ENCODE data around the gene MYO1F.
"Not testable (repeated sequence)": the region's sequence is repeated elsewhere in the genome, so short reads cannot be mapped to it uniquely, and the experiment has no call there.

The MYO1F gene

GRCh38 chr19:8578642-8579265 lies 1.5 kb upstream of the MYO1F start:
- Histone ChIP-seq H3K36me3 (ENCODE audit: insufficient read depth) (no peaks in the 10 kb centered on the region), H3K27me3 (ENCODE audit: insufficient read depth, low read depth) (peaks cover 21% of the 10 kb centered on the region; the same call in 1 of the 2 replicates), H3K27ac (no peak overlapping the region), H3K9ac (no peak overlapping the region), H3K4me2 (no peak overlapping the region), H2AFZ (ENCODE audit: low read depth) (no peak overlapping the region), H3K4me1 (ENCODE audit: low read depth, poor library complexity, severe bottlenecking) (no peaks in the 10 kb centered on the region), H4K20me1 (ENCODE audit: insufficient read depth) (no peaks in the 10 kb centered on the region), H3K4me3 (IDR thresholded peaks at IDR 0.05; ENCODE audit: insufficient read depth, low read depth, low read length) (no peak overlapping the region), H3K79me2 (ENCODE audit: insufficient read depth, low read depth) (no peaks in the 10 kb centered on the region)
- TF ChIP-seq, protein P1, sequence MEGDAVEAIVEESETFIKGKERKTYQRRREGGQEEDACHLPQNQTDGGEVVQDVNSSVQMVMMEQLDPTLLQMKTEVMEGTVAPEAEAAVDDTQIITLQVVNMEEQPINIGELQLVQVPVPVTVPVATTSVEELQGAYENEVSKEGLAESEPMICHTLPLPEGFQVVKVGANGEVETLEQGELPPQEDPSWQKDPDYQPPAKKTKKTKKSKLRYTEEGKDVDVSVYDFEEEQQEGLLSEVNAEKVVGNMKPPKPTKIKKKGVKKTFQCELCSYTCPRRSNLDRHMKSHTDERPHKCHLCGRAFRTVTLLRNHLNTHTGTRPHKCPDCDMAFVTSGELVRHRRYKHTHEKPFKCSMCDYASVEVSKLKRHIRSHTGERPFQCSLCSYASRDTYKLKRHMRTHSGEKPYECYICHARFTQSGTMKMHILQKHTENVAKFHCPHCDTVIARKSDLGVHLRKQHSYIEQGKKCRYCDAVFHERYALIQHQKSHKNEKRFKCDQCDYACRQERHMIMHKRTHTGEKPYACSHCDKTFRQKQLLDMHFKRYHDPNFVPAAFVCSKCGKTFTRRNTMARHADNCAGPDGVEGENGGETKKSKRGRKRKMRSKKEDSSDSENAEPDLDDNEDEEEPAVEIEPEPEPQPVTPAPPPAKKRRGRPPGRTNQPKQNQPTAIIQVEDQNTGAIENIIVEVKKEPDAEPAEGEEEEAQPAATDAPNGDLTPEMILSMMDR (conservative IDR thresholded peaks at IDR 0.05; ENCODE audit: low read depth, low read length) = peak; percentile 93

DNA sequence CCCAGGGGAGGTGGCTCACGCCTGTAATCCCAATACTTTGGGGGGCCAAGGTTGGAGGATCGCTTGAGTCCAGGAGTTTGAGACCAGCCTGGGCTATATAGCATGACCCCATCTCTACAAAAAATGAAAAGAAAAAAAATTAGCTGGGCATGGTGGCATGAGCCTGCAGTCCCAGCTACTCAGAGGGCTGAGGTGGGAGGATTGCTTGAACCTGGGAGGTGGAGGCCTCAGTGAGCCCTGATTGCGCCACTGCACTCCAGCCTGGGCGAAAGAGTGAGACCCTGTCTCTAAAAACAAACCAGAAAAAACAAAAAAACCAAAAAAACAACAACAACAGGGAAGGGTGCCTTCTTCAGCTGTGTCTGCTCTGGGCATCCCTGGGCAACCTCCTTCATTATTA lies 499 bp upstream of the MYO1F start:
- H3K27me3 ChIP-seq (ENCODE audit: insufficient read depth, low read depth) = peaks cover 19% of the 10 kb centered on the region; the same call in 1 of the 2 replicates
- no peak overlapping the region for H3K4me3 ChIP-seq (IDR thresholded peaks at IDR 0.05; ENCODE audit: insufficient read depth, low read depth, low read length)
- no peak overlapping the region for H3K4me2 ChIP-seq
- H3K27ac ChIP-seq = no peak overlapping the region
- no peaks in the 10 kb centered on the region for H3K4me1 ChIP-seq (ENCODE audit: low read depth, poor library complexity, severe bottlenecking)
- no peaks in the 10 kb centered on the region for H4K20me1 ChIP-seq (ENCODE audit: insufficient read depth)
- H3K79me2 ChIP-seq (ENCODE audit: insufficient read depth, low read depth) = no peaks in the 10 kb centered on the region
- no peak overlapping the region for H3K9ac ChIP-seq
- H2AFZ ChIP-seq (ENCODE audit: low read depth) = no peak overlapping the region
- TF ChIP-seq, protein P1 (conservative IDR thresholded peaks at IDR 0.05; ENCODE audit: low read depth, low read length) = no peak
- no peaks in the 10 kb centered on the region for H3K36me3 ChIP-seq (ENCODE audit: insufficient read depth)

DNA sequence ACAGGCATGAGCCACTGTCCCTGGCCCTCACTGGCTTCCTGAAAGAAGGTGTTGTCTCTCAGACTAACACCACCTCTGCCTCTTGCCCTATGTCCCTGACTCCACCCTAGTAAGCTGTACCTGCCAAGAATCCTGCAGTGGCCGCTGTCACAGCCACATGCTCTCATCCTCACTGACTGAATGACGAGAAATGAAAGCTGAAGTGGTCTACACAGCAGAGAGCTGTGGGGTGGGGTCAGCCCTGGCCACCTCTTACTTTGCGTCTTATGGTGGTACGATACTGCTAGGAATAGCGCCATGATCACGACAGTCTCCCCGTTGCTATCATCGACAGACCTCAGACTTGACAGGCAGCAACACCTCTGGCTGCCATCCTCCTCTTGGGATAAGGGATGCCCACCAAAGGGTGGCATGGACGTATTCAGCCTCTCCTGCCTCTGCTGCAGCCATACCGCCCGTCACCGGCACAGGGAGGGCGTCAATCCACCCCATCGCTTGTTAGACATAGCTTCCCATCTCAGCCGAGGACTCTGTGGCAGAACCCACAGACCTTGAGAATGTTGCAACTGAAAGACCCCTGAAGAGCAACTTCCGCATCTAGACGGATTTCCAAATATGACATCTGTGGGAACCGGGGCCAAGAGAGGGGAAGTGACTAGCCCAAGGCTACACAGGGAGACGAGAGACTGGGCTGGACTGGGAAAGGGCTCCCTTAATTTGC lies 809 bp downstream of the MYO1F start:
- TF ChIP-seq, protein P1 (conservative IDR thresholded peaks at IDR 0.05; ENCODE audit: low read depth, low read length) = no peak
- H3K9ac ChIP-seq = no peak overlapping the region
- H3K4me1 ChIP-seq (ENCODE audit: low read depth, poor library complexity, severe bottlenecking) = no peaks in the 10 kb centered on the region
- peaks cover 18% of the 10 kb centered on the region; the same call in 1 of the 2 replicates for H3K27me3 ChIP-seq (ENCODE audit: insufficient read depth, low read depth)
- no peak overlapping the region for H3K4me3 ChIP-seq (IDR thresholded peaks at IDR 0.05; ENCODE audit: insufficient read depth, low read depth, low read length)
- H3K36me3 ChIP-seq (ENCODE audit: insufficient read depth) = no peaks in the 10 kb centered on the region
- no peaks in the 10 kb centered on the region for H3K79me2 ChIP-seq (ENCODE audit: insufficient read depth, low read depth)
- no peaks in the 10 kb centered on the region for H4K20me1 ChIP-seq (ENCODE audit: insufficient read depth)
- no peak overlapping the region for H3K27ac ChIP-seq
- H3K4me2 ChIP-seq = no peak overlapping the region
- H2AFZ ChIP-seq (ENCODE audit: low read depth) = no peak overlapping the region

GRCh38 chr19:8575467-8575997 lies 1.7 kb downstream of the MYO1F start:
- TF ChIP-seq, protein P1 (conservative IDR thresholded peaks at IDR 0.05; ENCODE audit: low read depth, low read length) = no peak

GRCh38 chr19:8574619-8574922 lies 2.7 kb downstream of the MYO1F start:
- H3K4me2 ChIP-seq; H3K27ac ChIP-seq; H3K9ac ChIP-seq; H4K20me1 ChIP-seq (ENCODE audit: insufficient read depth); H3K4me1 ChIP-seq (ENCODE audit: low read depth, poor library complexity, severe bottlenecking); H3K4me3 ChIP-seq (IDR thresholded peaks at IDR 0.05; ENCODE audit: insufficient read depth, low read depth, low read length); H3K79me2 ChIP-seq (ENCODE audit: insufficient read depth, low read depth); H3K36me3 ChIP-seq (ENCODE audit: insufficient read depth); H2AFZ ChIP-seq (ENCODE audit: low read depth): not testable (repeated sequence)
- peaks cover 18% of the 10 kb centered on the region; the same call in 1 of the 2 replicates for H3K27me3 ChIP-seq (ENCODE audit: insufficient read depth, low read depth)

More at GRCh38 chr19:8575467-8575997, 1.7 kb downstream of the MYO1F start:
- peaks cover 18% of the 10 kb centered on the region; the same call in 1 of the 2 replicates for H3K27me3 ChIP-seq (ENCODE audit: insufficient read depth, low read depth)
- no peak overlapping the region for H2AFZ ChIP-seq (ENCODE audit: low read depth)
- H4K20me1 ChIP-seq (ENCODE audit: insufficient read depth) = no peaks in the 10 kb centered on the region
- H3K79me2 ChIP-seq (ENCODE audit: insufficient read depth, low read depth) = no peaks in the 10 kb centered on the region
- H3K36me3 ChIP-seq (ENCODE audit: insufficient read depth) = no peaks in the 10 kb centered on the region
- no peaks in the 10 kb centered on the region for H3K4me1 ChIP-seq (ENCODE audit: low read depth, poor library complexity, severe bottlenecking)
- H3K4me2 ChIP-seq = no peak overlapping the region
- no peak overlapping the region for H3K4me3 ChIP-seq (IDR thresholded peaks at IDR 0.05; ENCODE audit: insufficient read depth, low read depth, low read length)
- no peak overlapping the region for H3K27ac ChIP-seq
- no peak overlapping the region for H3K9ac ChIP-seq
